Immature natural killer cell (primary cell): Measurements from ENCODE around the gene RAD1. TPM values are rescaled to one million over a fixed set of nuclear protein-coding genes. Genes with fewer than 3 reads are reported as not detected.
A peak's percentile ranks its signal among the peaks of the same experiment; 100 is the strongest.
"Not testable (repeated sequence)": the region's sequence is repeated elsewhere in the genome, so short reads cannot be mapped to it uniquely, and the experiment has no call there.

Source experiments
- DNase-seq, 3 donors: peaks; one replicate each; pipeline ENCODE4 v3.0.0; 2022; ENCODE audit warnings: mixed read lengths in 1 of 3
- H3K27ac Mint-ChIP-seq, 6 donors: one replicate each; pipeline ENCODE4 v1.8.0; 2020; ENCODE audit warnings: mixed read lengths in 6 of 6, mild to moderate bottlenecking in 5 of 6, inconsistent platforms in 4 of 6, moderate library complexity in 3 of 6
- H3K27me3 Mint-ChIP-seq, 3 donors: one replicate each; pipeline ENCODE4 v1.8.0; 2020 to 2021; ENCODE audit warnings: low read depth in 3 of 3, mild to moderate bottlenecking in 3 of 3, mixed read lengths in 3 of 3, moderate library complexity in 3 of 3, inconsistent platforms in 1 of 3
- H3K36me3 Mint-ChIP-seq, 3 donors: one replicate each; pipeline ENCODE4 v1.8.0; 2020; ENCODE audit warnings: mixed read lengths in 3 of 3, inconsistent platforms in 2 of 3, mild to moderate bottlenecking in 2 of 3
- H3K4me1 Mint-ChIP-seq, 2 donors: one replicate each; pipeline ENCODE4 v1.8.0; 2020; ENCODE audit warnings: inconsistent platforms in 2 of 2, mild to moderate bottlenecking in 2 of 2, mixed read lengths in 2 of 2, moderate library complexity in 1 of 2
- H3K4me3 Mint-ChIP-seq, 5 donors: one replicate each; pipeline ENCODE4 v1.8.0; 2020; ENCODE audit warnings: mild to moderate bottlenecking in 5 of 5, mixed read lengths in 5 of 5, inconsistent platforms in 3 of 5, moderate library complexity in 3 of 5
- H3K9me3 Mint-ChIP-seq, 6 donors: one replicate each; pipeline ENCODE4 v1.8.0; 2020; ENCODE audit warnings: mild to moderate bottlenecking in 6 of 6, mixed read lengths in 6 of 6, inconsistent platforms in 4 of 6, moderate library complexity in 3 of 6
- polyA plus RNA-seq, 3 donors: library from polyadenylated mRNA; unstranded; fragments of 300-500 nt; fragmentation: Illumina TruSeq; gene quantifications; one replicate each; pipeline ENCODE4 v1.2.3, GENCODE V29; 2021

RAD1 gene
- polyA plus RNA-seq, 3 donors from 2014 or later: 17.6 to 24.4 (median 23.8) TPM

GRCh38 chr5:34928267-34928666 lies 13.0 kb upstream of the RAD1 start:
- Mint-ChIP-seq H3K9me3 (no peaks in the 10 kb centered on the region), H3K4me3 (peak overlapping the region in 3 of 5 donors; percentile 46 to 92 (median 92)), H3K4me1 (peaks cover 23 to 35% of the 10 kb centered on the region in 2 donors), H3K36me3 (peaks cover 8 to 21% (median 11%) of the 10 kb centered on the region in 3 donors), H3K27ac (peak overlapping the region in 1 of 6 donors; percentile 28), H3K27me3 (peaks cover 0 to 5% (median 3%) of the 10 kb centered on the region in 3 donors)
- no peak for DNase-seq

GRCh38 chr5:34927785-34928184 lies 12.5 kb upstream of the RAD1 start:
- Mint-ChIP-seq H3K27me3 (peaks cover 0 to 5% (median 3%) of the 10 kb centered on the region in 3 donors), H3K36me3 (peaks cover 9 to 22% (median 12%) of the 10 kb centered on the region in 3 donors), H3K4me3 (peak overlapping the region in 1 of 5 donors; percentile 33), H3K4me1 (peaks cover 23 to 35% of the 10 kb centered on the region in 2 donors), H3K27ac (no peak overlapping the region), H3K9me3 (no peaks in the 10 kb centered on the region)
- DNase-seq: no peak

- Mint-ChIP-seq H3K4me3 (no peak overlapping the region), H3K27ac (no peak overlapping the region), H3K9me3 (no peaks in the 10 kb centered on the region), H3K36me3 (peaks cover 13 to 28% (median 15%) of the 10 kb centered on the region in 3 donors), H3K4me1 (peaks cover 18 to 28% of the 10 kb centered on the region in 2 donors), H3K27me3 (peaks cover 0 to 5% (median 3%) of the 10 kb centered on the region in 3 donors)
- DNase-seq: no peak
Observed at GRCh38 chr5:34926318-34926888, 11.1 kb upstream of the RAD1 start.

- H3K36me3 Mint-ChIP-seq: peaks cover 15 to 37% (median 17%) of the 10 kb centered on the region in 3 donors
- DNase-seq: no peak
- H3K27ac Mint-ChIP-seq: no peak overlapping the region
- H3K4me3 Mint-ChIP-seq: no peak overlapping the region
- no peaks in the 10 kb centered on the region for H3K9me3 Mint-ChIP-seq
- peaks cover 5 to 14% of the 10 kb centered on the region in 2 donors for H3K4me1 Mint-ChIP-seq
- H3K27me3 Mint-ChIP-seq: peaks cover 0 to 4% (median 3%) of the 10 kb centered on the region in 3 donors
Observed at GRCh38 chr5:34924462-34924765, 9.1 kb upstream of the RAD1 start.

- no peaks in the 10 kb centered on the region for H3K27me3 Mint-ChIP-seq
- H3K27ac Mint-ChIP-seq: peak overlapping the region in 2 of 6 donors; percentile 17 to 55
- H3K36me3 Mint-ChIP-seq: peaks cover 15 to 37% (median 17%) of the 10 kb centered on the region in 3 donors
- H3K4me3 Mint-ChIP-seq: no peak overlapping the region
- no peaks in the 10 kb centered on the region for H3K9me3 Mint-ChIP-seq
- DNase-seq: no peak
- peaks cover 2 to 9% of the 10 kb centered on the region in 2 donors for H3K4me1 Mint-ChIP-seq
Observed at GRCh38 chr5:34923694-34924461, 8.6 kb upstream of the RAD1 start.

GRCh38 chr5:34923256-34923655 lies 8.0 kb upstream of the RAD1 start:
- not testable (repeated sequence) for H3K27me3 Mint-ChIP-seq, H3K4me1 Mint-ChIP-seq, H3K4me3 Mint-ChIP-seq, H3K27ac Mint-ChIP-seq, H3K9me3 Mint-ChIP-seq, DNase-seq
- peaks cover 15 to 37% (median 17%) of the 10 kb centered on the region in 3 donors for H3K36me3 Mint-ChIP-seq

- Mint-ChIP-seq H3K9me3 (no peaks in the 10 kb centered on the region), H3K36me3 (peaks cover 9 to 25% (median 17%) of the 10 kb centered on the region in 3 donors), H3K27ac (no peak overlapping the region), H3K27me3 (no peaks in the 10 kb centered on the region), H3K4me1 (peaks cover 10 to 25% of the 10 kb centered on the region in 2 donors), H3K4me3 (no peak overlapping the region)
- DNase-seq: no peak
Observed at GRCh38 chr5:34919077-34919476, 3.8 kb upstream of the RAD1 start.

- Mint-ChIP-seq H3K27me3 (no peaks in the 10 kb centered on the region), H3K4me1 (peaks cover 18 to 31% of the 10 kb centered on the region in 2 donors), H3K4me3 (peak overlapping the region in 3 of 5 donors; percentile 14 to 33 (median 31)), H3K36me3 (peaks cover 4 to 19% (median 13%) of the 10 kb centered on the region in 3 donors), H3K27ac (peak overlapping the region in 4 of 6 donors; percentile 4 to 42 (median 12)), H3K9me3 (no peaks in the 10 kb centered on the region)
- DNase-seq: no peak
Observed at GRCh38 chr5:34918025-34918424, 2.7 kb upstream of the RAD1 start.

- H3K4me1 Mint-ChIP-seq: peaks cover 23 to 31% of the 10 kb centered on the region in 2 donors
- peak overlapping the region in 1 of 5 donors; percentile 4 for H3K4me3 Mint-ChIP-seq
- H3K9me3 Mint-ChIP-seq: no peaks in the 10 kb centered on the region
- peak overlapping the region in 1 of 6 donors; percentile 38 for H3K27ac Mint-ChIP-seq
- DNase-seq: no peak
- peaks cover 0 to 21% (median 15%) of the 10 kb centered on the region in 3 donors for H3K36me3 Mint-ChIP-seq
- H3K27me3 Mint-ChIP-seq: no peaks in the 10 kb centered on the region
Observed at GRCh38 chr5:34916518-34916917, 1.2 kb upstream of the RAD1 start.

GRCh38 chr5:34915856-34916192 lies 520 bp upstream of the RAD1 start:
- no peak for DNase-seq
- Mint-ChIP-seq H3K4me1 (peaks cover 23 to 31% of the 10 kb centered on the region in 2 donors), H3K4me3 (no peak overlapping the region), H3K27me3 (no peaks in the 10 kb centered on the region), H3K9me3 (no peaks in the 10 kb centered on the region), H3K27ac (no peak overlapping the region), H3K36me3 (peaks cover 0 to 23% (median 19%) of the 10 kb centered on the region in 3 donors)

GRCh38 chr5:34914671-34915138 lies 599 bp downstream of the RAD1 start:
- Mint-ChIP-seq H3K27ac (no peak overlapping the region), H3K36me3 (peaks cover 0 to 20% (median 19%) of the 10 kb centered on the region in 3 donors), H3K9me3 (no peaks in the 10 kb centered on the region), H3K4me3 (no peak overlapping the region), H3K4me1 (peaks cover 23 to 31% of the 10 kb centered on the region in 2 donors), H3K27me3 (no peaks in the 10 kb centered on the region)
- peak in 1 of 3 donors; percentile 7 for DNase-seq

GRCh38 chr5:34913072-34913471 lies 2.2 kb downstream of the RAD1 start:
- peaks cover 23 to 31% of the 10 kb centered on the region in 2 donors for H3K4me1 Mint-ChIP-seq
- H3K27me3 Mint-ChIP-seq: no peaks in the 10 kb centered on the region
- no peak overlapping the region for H3K4me3 Mint-ChIP-seq
- H3K9me3 Mint-ChIP-seq: no peaks in the 10 kb centered on the region
- DNase-seq: no peak
- no peak overlapping the region for H3K27ac Mint-ChIP-seq
- peaks cover 4 to 32% (median 25%) of the 10 kb centered on the region in 3 donors for H3K36me3 Mint-ChIP-seq

GRCh38 chr5:34905564-34905963 lies 9.7 kb downstream of the RAD1 start:
- Mint-ChIP-seq H3K27ac (no peak overlapping the region), H3K9me3 (no peaks in the 10 kb centered on the region), H3K36me3 (peaks cover 4 to 26% (median 10%) of the 10 kb centered on the region in 3 donors), H3K4me3 (no peak overlapping the region), H3K27me3 (peaks cover 0 to 2% (median 0%) of the 10 kb centered on the region in 3 donors), H3K4me1 (no peaks in the 10 kb centered on the region)
- no peak for DNase-seq

- peaks cover 0 to 2% (median 0%) of the 10 kb centered on the region in 3 donors for H3K27me3 Mint-ChIP-seq
- no peak overlapping the region for H3K27ac Mint-ChIP-seq
- no peaks in the 10 kb centered on the region for H3K9me3 Mint-ChIP-seq
- H3K4me1 Mint-ChIP-seq: no peaks in the 10 kb centered on the region
- H3K36me3 Mint-ChIP-seq: peaks cover 0 to 11% (median under 1%) of the 10 kb centered on the region in 3 donors
- H3K4me3 Mint-ChIP-seq: no peak overlapping the region
- no peak for DNase-seq
Observed at GRCh38 chr5:34903260-34903659, 12.0 kb downstream of the RAD1 start.
